Mesenteric fat pad (tissue), 1 donor: ENCODE measurements around the gene YAF2. TPM values are rescaled to one million over a fixed set of nuclear protein-coding genes. Genes with fewer than 3 reads are reported as not detected.
"Not testable (repeated sequence)": the region's sequence is repeated elsewhere in the genome, so short reads cannot be mapped to it uniquely, and the experiment has no call there.

Experiments used
- DNase-seq: peaks from one replicate; pipeline ENCODE4 v3.0.0-alpha.2; 2020; ENCODE audit warnings: low spot score
- total RNA-seq: library from RNA; stranded (reverse); fragmentation: NEBNext Ultra II Directional; extraction: Animal tissue kit (Norgen Biotek cat#: 25700); gene quantifications from one replicate; pipeline ENCODE4 v1.2.1, GENCODE V29; 2021
- donor health status: DM: yes; HTN: yes; CAD: no.

Gene YAF2
- total RNA-seq, 1 donor from 2014 or later = 39.8 TPM

DNA sequence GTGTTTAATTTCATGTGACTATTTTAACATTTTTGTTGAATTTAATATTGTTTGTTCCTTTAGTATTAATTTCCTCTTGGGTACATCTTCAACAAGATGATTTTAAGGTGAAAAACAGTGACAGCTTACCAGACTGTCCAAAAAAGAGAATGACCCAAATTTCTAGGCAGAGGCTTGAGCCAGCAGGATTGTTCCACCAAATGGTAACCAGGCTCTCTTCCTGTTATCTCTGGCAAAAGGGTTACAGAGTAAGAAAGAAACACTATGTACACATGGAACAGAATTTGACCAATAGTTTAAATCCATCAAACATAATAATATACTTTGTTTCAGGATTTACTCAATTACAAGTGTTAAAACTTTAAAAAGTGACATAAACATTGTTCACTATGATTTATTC is 39.0 kb downstream of the YAF2 start:
- DNase-seq = no peak

DNA sequence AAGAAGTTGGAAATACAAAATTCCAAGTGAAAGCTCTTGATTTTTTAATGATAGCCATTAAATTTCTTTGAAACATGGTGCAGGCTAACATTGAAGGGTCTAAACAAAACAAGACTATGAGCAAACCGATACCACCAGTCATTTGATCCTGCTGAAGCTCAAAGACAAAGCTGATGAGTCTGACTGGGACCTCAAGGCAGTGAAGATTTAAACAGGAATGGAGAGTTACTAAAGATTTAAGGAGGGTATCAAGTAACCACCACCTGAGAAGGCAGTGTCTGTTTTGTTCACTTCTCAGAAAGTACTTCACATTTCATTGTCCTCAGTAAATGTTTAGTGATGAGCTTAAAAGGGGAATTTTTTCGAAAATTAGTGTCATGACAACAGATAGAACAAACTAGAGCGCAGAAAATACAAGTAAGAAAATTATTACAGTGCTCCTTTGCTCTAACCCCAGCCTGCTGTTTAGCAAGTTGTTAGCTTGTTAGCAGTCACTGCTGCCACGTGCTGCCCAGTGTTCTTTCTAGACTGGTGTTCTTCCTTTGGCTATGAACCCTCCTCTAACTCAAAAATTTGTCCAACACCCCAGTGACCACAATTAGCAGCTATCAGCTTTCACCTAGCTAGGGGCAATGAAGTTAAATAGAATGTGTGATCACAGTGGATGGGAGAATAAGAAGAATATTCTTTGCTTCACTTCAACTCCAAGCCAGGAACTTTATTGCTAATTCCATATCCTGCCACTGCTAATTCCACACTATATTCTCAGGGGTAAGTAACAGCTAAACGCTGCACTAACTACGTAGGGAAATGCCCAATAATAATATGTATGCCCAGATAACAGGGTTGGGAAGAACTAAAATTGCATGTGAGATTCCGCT is 41.1 kb downstream of the YAF2 start:
- no peak for DNase-seq

DNA sequence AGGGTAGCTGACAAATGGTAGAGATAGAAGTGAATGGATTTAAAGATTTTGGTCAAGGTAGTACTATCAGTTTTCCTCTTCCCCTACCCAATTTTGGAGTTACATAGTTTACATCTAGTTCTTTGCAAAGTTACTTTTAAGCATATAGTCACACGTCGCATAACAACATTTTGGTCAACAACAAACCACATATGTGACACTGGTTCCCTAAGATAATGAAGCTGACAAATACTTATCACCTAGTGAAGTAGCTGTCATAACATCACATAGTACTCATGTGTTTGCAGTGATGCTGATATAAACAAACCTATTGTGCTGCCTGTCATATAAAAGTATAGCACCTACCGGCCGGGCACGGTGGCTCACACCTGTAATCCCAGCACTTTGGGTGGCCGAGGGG is 45.4 kb downstream of the YAF2 start:
- no peak for DNase-seq

DNA sequence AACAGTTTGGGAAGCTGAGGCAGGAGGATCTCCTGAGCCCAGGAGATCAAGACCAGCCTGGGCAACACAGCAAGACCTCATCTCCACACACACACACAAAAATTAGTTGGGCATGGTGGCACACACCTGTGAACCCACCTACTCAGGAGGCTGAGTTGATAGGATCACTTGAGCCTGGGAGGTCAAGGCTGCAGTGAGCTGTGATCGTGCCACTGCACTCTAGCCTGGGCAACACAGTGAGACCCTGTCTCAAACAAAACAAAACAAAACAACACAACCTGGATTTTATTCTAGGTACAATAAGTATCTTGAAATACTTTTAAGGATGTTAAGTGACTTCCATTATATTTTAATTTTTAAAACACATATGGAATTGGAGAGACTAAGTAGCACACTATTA is 45.8 kb downstream of the YAF2 start:
- DNase-seq = no peak

DNA sequence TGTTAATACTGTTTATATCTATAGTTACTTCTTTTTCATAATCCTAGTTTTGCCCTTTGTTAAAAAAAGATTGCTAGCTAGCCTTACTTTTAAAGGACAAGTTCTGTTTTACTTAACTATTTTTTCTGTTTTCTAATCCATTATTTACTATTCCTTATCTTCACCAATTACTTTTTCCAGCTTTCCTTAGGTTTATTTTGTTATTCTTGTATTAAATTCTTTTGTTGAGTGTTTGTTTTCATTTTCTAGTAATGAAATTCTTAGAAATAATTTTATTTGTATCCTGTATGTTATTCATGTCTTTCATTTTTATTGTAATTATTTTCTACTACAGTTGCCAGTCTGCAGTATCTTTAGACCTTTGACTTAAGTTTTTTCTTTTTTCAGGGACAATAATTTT is 47.7 kb downstream of the YAF2 start:
- DNase-seq = no peak

DNA sequence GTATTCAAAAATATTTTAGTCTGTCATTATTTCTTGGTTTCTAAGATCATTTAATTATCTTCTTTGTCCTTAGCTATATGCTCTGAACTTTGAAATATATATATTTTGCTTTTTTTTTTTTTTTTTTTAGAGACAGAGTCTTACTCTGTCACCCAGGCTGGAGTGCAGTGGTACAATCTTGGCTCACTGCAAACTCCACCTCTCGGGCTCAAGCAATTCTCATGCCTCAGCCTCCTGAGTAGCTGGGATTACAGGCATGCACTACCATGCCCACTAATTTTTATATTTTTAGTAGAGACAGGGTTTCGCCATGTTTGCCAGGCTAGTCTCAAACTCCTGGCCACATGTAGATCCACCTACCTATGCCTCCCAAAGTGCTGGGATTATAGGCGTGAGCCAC is 49.8 kb downstream of the YAF2 start:
- DNase-seq = not testable (repeated sequence)

DNA sequence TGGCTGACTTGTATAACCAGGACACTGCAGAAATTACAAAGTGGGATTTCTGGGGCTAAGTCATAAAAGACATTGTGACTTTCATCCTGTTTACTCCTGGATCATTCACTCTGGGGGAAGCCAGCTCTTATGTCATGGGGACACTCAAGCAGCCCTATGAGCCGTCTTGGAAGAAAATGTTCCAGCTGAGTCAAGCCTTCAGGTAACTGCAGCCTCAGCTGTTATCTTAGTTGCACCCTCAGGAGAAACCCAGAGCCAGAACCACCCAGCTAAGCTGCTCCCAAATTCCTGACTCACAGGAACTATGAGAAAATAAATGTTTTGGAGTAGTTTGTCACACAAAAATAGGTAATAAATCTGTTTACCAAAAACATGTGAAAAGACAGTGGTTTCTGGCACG is 50.2 kb downstream of the YAF2 start:
- no peak for DNase-seq

DNA sequence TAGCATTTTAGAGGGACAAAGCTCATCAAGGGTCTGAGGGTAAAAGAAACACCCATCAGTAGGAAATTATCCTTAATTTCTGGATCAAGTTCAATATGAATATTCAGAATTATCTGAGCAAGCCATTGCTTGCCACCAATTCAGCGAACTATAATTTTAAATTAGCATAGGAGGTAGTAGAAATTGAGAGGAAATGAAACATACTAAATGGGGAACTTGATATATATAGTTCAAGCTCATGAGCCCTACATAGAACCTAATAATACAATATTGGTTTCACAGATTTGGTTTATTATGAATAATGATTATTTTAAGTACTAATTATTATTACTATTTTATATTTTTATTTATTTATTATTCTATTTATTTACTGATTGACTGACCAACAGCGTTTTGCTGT is 51.3 kb downstream of the YAF2 start:
- DNase-seq = no peak

DNA sequence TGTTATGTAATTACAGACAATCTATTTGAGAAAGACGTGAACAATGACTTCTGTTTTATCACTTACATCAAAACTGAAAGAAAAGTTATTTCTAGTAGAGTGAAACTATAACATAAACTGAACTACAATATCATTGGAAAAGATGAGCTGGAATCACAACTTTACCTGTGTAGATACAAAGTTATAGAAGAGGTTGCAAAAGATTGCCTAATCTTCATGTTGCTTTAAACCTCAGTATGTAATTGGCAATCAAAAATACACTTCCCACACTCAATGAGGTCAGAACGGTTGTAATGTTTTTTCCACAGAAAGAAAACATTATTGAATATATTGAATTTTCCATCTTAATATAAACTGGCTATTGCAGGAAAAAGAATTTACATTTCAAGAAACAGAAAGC is 55.7 kb downstream of the YAF2 start:
- DNase-seq = no peak

DNA sequence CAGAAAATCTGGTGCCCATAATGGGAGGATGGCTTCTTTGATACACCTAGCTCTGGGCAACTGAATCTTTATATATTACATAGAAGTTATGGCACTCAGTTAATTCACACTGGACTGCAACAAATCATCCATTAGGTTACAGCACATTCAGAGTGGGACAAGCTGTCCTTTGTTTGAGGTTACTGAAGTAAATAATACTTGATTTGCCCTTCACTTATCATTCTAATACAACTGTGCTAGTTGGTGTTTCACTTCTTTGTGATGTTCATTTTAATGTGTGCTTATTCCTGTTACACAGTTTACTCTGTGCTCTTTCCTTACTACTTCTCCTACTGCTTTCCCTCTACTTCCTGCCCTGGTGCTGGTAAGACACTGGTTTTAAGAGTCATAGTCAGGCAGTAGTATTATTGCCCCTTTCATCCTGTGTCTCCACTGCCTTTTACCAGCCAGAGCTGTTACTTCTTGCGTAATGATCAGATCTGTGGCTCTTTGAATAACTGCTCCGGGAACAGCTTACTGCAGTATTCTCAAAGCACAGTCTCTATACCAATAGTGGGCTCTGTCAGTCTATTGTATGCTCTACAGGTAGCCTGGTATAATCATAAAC is 57.0 kb downstream of the YAF2 start:
- no peak for DNase-seq

DNA sequence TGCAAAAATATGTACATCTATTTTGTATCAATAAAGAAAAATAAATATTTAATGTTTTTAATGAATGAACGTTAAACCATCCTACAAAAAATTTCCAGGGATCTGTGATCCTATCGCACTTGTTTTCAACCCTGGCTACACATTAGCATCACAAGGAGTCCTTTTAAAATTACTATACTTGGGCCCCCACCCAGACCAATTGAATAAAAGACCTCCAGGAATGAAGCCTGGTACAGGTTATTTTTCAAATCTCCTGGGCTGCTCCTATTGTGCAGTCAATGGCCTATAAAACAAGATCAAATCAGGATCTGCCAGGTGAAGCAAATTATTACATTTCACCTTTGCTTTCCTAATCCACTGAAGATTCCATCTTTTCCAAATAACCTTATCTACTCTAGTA is 59.9 kb downstream of the YAF2 start:
- DNase-seq = no peak

DNA sequence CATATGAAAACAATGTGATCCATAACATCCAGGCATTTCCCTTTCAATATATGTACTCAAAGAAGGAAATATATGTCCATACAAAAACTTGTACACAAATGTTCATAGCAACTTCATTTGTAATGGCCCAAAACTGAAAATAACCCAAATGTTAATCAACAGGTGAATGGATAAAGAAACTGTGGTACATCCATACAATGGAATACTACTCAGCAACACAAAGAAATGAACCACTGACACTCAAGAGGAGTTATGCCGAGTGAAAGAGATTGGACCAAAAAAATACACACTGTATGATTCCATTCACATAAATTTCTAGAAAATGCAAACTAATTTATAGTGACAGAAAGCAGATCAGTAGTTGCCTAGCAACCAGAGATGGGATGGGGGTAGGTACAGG is 63.1 kb downstream of the YAF2 start:
- no peak for DNase-seq

DNA sequence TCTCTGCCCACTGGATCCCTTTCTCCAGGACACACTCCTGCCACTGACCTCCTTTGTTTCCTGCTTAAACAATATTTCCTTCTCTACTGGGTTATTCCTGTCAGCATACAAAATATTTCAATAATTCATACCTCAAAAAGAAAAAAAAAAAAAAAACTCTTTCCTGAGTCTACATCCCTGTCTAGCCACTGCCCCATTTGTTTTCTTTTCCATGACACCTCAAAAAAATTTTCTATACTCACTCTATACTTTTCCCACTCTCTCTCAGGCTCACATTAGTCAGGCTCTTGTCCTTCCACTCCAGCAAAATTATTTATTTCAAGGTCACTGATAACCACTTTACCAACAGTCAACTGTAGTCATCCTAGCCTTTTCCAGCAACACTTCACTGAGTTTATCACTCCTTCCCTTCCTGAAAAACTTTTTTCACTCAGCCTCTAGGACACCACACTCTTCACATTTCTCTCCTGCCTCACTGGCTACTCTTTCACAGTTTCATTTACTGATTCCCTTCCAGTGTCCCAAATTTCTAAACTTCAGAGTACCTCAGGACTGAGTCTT is 64.0 kb downstream of the YAF2 start:
- DNase-seq = no peak

DNA sequence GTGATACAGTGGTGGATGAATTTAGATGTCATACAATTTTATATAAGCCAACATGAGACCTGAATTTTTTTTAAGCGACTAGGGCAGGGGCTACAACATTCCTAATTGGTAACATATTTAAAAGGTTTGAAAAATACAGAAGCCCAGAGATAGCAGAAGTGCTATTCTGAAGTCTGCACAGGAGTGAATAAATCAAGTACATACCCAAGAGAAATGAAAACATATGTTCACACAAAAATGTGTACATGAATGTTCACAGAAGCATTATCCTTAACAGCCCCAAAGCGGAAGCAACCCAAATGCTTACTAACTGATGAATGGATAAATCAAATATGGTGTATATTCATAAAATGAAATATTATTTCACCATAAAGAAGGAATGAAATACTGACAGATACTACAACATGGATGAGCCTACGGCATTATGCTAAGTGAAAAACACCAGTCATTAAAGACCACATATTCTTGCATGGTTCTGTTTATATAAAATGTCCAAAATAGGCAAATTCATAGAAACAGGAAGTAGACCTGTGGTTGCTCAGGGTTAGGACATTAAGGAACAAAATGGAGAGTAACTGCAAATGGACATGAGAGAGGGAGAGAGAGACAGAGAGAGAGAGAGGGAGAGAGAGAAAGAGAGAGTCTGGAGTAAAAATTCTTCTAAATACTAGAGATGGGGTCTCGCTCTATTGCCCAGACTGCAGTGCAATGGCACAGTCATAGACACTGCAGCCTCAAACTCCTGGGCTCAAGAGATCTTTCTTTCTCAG is 65.4 kb downstream of the YAF2 start:
- DNase-seq = no peak

DNA sequence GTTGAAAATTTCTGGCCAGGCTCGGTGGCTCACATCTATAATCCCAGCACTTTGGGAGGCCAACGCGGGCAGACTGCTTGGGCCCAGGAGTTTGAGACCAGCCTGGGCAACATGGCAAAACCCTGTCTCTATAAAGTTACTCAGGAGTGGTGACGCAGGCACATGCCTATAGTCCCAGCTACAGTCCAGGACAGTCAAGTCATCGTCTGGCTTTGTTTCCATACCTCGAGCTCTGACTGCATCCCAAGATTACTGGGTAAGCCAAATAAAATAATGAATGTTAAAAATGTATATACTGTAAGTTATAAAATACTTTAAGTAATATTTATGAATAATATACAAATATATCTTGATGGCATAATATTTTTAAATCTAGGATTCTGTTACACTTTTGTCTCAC is 70.3 kb downstream of the YAF2 start:
- DNase-seq = no peak

DNA sequence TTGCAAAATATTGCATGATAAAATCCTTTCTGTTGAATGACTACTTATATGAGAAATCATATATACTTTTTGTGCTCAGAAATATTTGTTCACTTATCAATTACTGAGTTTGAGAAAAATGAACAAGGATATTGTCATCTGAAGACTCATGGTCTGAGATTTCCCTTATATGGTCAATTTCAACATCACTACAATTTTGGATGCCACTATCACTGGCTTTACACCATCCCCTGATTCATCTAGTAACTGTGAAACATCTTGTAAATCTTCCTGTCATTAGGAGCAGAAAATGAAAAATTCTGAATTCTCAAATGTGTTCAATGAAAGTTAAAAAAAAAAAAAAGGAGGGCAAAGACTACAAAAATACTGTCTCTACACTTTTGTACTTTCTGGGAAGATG is 71.5 kb downstream of the YAF2 start:
- DNase-seq = no peak

DNA sequence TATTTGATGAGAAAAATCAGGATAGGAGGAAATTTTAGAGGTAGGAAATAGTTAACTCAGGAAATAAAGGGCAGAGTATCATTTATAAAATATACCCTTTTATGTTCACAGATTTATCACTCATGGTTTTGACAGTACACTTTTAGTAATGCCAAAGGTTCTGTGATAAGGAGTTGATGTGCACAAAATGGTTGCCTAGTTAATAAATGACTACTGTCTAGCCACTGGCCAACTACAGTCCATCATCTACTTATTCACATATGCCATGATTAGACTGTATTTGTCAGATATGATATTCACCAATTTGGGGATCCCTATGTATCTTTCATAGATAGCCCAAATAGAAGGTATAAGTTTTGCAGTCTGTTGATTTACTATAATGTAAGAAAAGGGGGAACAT is 74.1 kb downstream of the YAF2 start:
- DNase-seq = no peak

DNA sequence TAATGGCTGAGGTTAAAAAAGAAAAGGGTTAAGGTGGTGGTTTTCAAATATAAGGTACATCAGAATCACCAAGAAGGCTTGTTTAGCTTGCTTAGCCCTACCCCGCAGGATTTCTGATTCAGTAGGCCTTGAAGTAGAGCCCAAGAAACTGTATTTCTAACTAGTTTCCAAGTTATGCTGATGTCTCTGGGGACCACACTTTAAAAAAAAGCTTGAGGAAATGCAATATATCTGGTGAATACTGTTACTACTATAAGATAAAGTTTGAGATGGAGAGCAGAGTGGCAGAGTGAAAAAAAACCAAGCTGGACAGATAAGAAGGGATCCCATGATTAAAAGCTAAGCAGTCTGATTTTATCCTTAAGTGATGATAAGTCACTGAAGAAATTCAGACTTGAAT is 75.1 kb downstream of the YAF2 start:
- DNase-seq = no peak

DNA sequence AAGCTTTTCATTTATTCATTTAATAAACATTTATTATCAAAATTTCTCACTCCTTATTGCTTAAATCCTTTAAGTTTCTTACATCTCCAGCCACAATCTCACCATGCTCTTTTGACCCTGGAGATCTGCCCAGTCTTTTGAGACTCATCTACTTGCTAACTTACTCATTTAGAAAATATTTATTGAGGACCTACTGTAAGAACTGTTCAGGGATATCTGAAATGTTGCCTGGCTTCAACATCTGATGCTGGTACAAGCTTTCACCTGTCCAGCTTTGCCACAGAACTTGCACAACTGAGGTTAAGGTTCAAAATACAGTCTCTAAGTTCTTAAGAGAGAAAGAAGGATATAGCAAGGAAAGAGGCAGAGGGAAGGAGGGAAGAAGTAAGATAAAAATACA is 75.9 kb downstream of the YAF2 start:
- DNase-seq = no peak

DNA sequence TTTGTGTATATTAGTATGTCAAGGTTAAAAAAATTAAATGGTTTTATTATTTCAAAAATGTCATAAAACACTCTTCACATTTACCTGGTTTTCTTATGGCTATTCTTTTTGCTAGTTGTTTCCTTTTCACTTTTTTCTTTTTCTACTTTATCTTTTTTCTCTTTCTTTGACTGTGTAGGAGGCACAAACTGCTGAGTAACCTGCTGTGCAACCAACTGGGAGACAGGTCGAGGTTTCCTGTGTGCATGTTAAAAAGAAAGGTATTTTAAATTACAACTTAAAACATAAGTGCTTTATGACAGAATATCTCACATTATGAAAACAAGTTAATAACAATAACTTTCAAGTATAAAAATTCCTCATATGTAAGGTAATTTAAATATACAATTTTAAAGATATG is 76.5 kb downstream of the YAF2 start:
- no peak for DNase-seq

DNA sequence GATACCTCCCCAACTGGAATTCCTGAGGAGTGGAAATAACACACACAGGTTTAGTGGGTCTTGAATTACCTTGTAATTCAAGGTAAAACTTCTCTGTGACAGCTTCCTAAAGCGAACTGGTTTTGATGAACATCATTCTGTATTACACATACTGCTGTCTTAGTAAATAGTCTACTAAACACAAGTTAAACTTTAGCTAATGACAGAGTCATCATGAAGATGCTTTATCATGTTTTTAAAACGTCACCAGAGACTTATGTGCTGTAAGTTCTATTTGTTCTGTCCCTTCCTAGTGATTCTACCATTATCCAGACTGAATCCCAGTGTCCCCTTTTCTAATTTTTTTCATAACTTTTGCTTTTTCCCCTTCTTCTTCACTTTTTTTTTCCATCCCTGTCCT is 81.8 kb downstream of the YAF2 start:
- DNase-seq = no peak
